Stimulated activated CD8-positive, alpha-beta memory T cell treated with anti-CD3 and anti-CD28 coated beads, Interleukin-15, amount 100 ng/mL, for 4 hours (primary cell): Measurements from ENCODE around the gene SPECC1.
A peak's percentile ranks its signal among the peaks of the same experiment; 100 is the strongest.
"Not testable (repeated sequence)": the region's sequence is repeated elsewhere in the genome, so short reads cannot be mapped to it uniquely, and the experiment has no call there.

Experiments
- DNase-seq, 2 donors: peaks; one replicate each; pipeline ENCODE4 v3.0.0-alpha.2; 2020; ENCODE audit warnings: low read depth in 2 of 2

The SPECC1 gene

DNA sequence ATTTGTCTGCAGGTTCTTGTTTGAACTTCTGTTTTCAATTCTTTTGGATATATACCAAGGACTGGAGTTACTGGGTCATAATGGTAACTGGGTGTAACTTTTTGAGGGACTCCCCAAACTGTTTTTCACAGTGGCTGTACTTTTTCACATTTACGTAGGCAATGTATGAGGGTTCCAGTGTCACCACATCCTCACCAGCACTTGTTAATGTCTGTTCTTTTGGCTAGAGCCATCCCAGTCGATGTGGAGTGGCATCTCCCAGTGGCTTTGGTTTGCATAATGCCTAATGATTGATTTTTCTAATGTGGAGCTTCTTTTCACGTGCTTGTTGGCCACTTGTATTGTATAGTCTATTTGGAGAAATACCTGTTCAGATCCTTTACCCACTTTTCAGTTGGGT lies 59.3 kb downstream of the SPECC1 start:
- DNase-seq: no peak

DNA sequence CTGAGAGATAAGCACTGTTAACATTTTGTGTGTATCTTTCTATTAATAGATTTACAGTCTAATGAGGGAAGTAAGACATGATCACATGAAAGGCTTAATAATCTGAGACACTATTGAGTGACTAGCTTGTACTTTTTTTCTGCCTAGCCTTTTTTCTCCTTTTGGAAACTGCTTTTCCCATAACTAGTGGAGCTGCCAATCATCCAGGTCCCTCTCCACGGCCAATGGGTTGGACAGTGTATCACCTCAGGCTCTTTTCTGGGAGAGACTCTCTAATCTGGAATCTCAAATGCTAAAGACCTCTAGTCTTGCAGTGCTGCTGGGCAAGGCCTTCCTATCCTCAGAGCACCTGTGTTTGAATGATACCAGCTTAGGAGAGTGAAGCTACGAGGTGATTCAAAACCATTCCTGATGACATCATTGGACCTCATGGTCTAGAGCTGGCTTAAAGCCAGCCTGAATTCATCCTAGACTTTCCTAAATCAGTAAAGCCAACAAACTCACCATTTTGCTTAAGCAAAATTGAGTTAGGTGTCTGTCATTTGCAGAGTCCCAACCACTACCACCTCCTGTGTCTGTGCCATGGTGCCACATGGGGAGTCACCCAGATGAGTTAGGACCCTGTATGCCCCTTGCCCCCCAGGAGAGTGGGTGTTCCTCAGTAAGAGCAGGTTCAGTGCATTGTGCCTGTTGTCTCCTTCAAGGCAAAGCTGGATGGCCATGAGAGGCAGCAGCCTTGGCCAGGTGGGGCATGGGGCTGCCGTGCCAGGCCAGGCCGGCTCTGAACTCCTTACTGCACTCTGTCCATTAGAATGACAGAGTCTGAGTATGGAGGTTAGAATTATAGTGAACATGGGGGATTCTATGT lies 62.9 kb downstream of the SPECC1 start:
- DNase-seq: no peak

DNA sequence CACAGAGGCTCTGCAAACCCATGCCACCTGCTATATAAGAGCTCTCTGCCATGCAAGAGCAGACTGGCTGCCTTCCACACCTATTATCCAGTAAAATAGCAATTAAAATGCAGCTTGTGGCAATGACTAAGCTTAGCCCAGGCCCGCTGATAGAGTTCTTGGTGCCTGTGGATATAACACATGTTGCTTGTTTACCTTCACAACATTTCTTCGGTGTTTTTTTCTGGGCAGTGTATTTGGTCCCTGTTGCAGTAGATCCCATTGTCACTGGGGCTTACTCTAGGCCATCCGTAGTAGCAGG lies 63.5 kb downstream of the SPECC1 start:
- no peak for DNase-seq

DNA sequence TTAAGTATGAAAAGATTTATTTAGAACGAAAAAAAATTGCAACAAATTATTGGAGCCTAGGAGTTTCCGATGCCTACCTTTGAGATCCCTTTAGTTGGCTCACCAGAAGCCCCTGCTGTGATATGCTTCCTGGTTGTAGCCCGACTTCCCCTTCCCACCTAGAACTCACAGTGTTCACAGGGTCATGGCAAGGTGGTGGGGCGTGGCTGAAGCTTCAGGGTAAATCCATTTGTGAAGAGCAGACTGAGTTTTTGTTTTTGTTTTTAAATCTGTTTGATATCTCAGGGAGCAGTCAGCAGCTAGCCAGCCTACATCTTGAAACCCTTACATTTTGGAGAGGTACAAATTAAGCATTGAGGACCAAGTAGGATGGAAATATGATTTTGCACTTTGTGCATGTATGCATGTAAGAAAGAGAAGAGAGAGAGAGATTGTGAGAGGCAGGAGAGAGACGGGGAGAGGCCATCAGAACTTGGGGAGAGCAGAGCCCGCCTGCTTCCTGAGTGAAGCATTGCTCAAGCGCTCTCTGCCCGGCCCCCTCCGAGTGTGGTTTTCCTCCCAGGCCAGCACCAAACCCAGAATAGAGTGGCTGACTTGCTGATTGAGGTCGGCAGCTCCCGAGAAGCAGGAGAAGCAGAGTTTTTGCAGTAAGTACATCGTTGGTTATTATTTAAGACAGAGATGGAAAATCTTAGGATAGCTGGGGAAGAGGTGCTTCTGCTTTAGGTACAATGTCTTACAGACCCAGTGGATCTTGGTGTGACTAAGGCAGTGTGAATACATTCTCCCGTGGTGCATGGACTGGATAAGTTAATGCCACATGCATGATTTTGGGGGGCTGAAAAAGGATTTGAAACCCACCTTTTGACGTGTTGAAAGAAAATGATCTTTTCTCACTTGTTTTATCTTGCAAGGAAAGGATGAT lies 64.2 kb downstream of the SPECC1 start:
- DNase-seq: peak in 1 of 2 donors; percentile 7

DNA sequence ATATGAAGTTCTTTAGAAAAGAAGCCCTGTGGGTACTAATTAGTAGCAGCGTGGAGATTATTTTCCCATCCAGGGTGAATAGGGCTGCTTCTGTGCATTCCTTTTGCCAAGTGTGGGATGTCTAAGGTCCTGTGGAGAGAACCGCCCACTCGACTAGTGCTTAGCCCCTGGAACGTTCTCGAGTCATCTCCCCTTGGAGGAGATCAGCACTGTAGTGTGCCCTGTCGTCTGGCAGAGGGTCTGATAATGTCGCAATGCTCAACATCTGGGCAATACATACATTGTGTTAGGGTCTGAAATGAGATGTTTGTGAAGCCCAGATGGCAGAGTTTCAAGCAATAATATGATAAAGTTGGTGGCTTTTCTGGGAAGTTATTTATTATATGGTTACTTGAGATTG lies 64.8 kb downstream of the SPECC1 start:
- DNase-seq: no peak

DNA sequence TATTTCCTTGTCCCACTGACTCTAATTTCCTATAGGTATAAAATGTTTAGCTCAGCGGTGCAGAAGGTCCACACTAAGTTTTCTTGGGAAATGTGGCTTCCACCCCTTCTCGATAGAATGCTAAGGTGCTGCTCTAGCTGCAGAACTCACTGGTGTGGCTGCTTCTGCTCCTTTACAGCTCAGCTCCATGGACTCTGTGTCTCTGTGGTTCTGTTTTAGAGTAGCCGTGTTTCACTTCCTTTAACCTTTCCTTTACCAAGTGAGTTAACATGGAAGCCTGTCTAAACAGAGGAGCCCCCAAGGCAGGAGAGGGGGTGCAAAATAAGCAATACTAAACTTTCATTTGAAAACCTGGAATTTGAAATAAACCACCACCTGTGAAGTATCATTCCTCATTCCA lies 65.3 kb downstream of the SPECC1 start:
- DNase-seq: no peak

DNA sequence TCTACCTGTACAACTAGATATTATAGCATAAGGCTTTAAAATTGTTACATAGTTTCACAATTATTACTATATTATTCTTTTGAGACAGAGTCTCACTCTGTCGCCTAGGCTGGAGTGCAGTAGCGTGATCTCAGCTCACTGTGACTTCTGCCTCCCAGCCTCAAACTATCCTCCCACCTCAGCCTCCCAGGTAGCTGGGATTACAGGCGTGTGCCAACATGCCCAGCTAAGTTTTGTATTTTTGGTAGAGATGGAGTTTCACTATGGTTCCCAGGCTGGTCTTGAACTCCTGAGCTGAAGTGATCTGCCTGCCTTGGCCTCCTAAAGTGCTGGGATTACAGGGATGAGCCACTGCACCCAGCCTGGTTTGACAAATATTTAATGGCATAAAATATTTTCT lies 67.0 kb downstream of the SPECC1 start:
- not testable (repeated sequence) for DNase-seq

DNA sequence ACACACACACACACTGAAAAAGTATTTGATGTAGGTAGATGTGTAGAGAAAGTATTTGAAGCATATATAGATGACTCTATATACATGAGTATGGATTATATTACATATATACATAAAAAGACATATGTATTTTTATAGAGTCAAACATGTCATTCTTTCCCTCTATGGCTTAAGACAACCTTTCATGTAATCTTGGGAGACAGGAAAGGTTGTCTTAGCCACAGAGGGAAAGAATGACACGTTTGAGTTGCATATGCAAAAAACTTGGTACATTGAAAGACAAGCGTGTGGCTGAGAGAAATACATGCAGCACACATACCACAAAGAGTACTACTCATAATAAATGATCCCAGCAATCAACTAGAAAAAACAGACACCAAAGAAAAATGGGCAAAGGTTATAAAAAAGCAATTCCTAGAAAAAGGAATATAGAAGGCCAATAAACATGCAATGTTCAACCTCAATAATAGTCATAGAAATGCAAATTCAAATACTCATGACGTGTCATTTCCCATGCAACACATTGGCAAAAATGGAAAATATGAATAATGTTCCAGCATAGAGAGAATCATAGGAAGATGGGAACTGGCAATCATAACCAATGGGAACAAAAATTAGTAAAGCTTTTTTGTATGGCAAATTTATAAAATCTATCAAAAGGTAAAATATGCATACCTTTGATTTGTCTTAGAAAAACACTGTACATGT lies 69.0 kb downstream of the SPECC1 start:
- no peak for DNase-seq

DNA sequence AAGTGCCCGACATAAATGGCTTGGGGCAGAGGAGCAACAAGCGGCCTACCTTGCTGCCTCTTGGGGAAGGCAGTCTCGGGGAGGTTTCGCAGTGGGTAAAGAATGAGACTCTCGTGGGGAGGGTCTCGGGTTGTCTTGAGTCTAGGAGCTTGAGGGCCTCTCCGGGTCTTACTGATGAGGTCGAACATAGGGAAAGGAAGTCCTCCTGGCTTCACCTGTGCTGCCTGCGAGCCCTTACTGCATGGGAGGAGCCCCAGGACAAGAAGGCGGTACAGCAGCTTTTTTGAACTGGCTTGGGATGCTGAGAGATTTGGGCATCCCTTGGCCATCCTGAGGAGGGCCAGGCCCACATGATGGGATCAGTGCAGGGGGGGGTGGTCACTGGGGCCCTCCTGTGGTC lies 71.4 kb downstream of the SPECC1 start:
- DNase-seq: no peak

DNA sequence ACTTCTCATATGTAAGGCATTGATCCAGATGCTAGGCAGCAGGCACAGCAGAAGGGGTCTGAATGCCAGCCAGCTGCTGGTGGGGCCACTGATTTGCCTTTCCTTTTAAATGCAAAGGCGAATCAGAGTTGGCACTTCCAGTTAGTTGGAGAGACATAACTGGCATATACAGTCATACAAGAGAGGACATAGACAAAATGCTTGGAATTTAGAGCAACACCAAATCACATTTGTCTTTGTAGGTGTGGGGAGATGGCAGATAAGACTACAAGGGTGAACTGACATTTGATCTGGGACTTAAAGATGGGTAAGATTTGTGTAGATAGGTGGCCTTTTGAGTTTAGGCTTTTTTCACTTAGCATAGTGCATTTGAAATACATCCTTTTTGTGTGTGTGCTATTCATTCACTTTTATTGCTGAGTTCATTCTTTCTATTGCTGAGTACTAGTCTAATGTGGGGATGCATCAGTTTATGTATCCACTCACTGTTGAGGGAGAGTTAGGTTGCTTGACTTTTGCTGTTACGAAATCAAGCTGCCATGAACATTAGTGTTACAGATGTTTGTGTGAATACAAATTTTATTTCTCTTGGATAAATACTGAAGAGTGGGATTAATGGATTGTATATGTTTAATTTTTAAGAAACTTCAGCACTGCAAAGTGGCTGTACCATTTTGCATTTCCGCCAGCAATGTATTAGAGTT lies 74.1 kb downstream of the SPECC1 start:
- DNase-seq: no peak

DNA sequence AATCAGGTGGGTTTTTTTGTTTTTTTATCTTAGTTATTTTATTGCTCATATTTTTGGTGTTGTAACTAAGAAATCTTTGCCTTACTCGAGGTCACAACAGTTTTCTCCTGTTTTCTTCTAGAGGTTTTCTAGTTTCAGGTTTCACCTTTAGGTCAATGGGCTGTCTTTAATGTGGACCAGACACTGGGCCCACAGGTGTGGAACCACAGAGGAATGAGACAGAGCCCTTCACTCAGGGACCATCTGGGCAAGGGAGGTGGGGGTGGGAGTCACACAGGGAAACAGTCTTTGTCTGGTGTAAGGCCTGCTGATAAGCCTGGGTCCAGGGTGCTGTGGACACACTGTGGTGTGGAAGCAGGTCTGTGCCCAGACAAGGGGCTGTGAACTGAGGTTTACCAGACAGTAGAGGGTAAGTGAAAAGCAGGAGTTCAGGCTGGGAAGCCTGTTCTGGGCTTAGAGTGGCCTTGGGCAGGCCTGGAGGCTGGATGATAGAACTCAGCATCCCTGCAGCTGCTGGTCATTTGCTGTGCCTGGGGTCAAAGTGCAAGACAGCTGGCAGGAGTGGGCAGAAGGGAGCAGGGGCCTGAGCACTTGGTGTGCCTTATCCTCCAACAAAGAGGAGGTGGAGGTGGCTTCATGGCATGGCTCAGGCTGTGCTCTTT lies 75.6 kb downstream of the SPECC1 start:
- no peak for DNase-seq

DNA sequence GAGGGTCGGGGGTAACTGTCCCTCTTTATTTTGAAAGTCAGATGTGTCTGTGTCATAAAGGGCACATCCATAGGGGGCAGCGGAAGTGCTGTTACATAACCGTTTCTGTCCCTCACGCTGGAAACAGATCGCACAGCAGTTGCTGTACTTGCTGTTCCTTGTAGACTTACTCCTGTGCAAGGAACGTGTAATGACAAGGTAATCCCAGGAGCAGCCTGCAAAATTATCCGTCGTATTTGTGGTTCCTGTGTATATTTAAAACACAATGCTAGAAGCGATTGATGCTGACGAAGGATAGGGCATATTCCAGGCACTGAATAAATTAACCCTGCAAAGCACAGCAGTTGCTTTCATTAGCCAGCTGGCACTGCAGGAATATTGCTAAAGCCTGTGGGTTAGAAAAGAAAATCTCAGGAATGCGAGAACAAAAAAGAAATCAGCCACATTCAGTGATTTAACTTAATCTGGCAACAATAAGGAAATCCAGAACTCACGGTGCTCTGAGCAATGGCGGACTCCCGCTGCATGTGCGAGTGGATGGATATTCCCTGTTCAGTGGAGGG lies 76.2 kb downstream of the SPECC1 start:
- no peak for DNase-seq

DNA sequence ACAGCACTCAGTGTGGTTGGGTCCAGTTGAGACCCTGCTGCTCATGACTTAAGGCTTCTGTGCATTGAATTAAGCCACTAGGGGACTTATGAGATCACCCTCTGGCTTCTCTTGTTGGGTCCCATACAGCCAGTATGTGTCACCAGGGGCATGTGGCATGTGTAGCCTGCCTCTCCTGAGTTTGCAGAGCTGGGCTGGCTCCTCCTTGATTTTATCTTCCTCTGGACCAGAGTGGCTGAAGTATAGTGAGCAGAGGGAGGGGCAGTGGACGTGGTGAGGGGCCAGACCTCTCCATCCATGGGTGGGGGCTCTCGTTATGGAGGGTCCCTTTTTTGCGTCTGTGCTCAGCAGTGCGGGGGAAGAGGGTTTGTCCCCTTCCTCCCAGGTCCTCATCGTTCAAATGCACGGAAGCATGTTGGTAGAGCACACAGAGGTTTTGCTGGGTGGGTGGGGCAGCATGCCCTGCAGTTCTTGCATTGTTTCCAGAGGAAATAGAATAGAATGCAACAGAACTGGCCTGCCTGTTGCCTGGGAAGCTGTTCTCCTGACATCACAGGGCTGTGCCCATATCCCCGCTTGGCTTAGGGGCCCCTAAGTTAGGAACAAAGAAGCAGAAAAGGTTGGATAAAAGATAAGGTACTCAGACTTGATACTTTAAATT lies 77.4 kb downstream of the SPECC1 start:
- DNase-seq: no peak

DNA sequence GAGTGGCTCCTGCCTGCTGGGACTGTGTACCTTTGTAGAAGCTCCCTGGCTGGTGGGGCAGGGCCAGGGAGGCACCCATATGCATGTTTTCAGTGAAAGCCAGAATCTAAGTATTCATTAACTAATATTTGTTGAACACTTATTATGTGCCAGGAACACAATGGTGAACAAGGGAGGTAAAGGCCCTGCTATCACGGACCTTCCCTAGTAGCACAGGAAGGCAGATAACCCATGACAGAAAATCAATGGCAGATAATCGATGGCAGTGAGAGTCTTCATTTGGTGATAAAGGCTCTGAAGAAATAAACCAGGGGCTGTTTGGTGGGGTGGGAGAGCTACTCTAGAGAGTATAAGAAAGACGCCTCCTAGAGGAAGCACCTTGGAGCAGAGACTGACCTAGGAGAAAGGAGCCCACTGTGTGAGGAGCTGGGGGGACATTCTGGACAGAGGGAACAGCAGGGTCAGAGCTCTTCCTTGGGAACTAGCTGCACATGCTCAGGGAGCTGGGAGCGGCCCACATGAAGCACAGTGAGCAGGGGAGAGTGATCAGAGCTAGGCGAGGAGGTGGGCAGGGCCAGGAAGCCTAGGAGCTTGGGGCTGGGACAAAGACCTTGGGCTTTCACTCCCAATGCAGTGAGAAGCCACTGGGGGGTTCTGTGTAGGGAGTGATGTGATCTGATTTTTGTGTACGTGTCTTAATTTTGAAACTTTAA lies 78.5 kb downstream of the SPECC1 start:
- DNase-seq: no peak

DNA sequence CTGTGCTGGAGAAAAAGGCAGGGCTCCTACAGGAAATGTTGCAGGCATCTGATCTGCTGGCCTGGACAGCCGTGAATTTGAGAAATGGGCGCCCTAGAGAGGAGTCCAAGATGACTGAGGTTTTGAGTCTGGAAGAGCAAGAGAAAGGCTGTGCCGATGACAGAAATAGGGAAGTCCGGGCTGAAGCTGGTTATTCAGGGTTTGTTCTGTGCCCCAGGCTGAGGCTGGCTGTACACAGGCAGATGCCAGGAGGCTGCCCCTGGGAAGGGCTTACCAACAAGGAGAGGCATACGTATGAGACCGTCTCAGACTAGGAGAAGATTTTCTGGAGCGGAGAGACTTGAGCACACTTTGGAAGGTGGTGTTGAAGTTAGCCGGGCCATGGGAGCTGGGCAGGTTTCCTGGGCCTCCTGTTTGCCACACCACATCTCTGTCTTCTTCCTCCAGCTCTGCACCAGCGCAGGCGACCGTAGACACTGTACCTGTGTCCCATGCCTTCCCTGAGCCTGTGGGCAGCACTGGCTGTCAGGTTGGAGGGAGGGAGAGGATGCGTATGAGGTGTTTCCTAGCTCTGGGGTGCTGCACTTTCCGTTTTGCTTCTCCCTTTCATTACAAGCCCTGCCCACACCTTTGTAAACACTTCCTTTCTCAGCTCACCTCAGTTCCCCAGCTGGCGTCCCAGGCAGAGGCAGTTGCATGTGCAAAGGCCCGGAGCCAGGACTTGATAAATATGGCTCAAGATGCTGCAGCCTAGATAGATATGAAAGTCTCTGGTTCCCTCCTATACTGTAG lies 80.8 kb downstream of the SPECC1 start:
- no peak for DNase-seq

DNA sequence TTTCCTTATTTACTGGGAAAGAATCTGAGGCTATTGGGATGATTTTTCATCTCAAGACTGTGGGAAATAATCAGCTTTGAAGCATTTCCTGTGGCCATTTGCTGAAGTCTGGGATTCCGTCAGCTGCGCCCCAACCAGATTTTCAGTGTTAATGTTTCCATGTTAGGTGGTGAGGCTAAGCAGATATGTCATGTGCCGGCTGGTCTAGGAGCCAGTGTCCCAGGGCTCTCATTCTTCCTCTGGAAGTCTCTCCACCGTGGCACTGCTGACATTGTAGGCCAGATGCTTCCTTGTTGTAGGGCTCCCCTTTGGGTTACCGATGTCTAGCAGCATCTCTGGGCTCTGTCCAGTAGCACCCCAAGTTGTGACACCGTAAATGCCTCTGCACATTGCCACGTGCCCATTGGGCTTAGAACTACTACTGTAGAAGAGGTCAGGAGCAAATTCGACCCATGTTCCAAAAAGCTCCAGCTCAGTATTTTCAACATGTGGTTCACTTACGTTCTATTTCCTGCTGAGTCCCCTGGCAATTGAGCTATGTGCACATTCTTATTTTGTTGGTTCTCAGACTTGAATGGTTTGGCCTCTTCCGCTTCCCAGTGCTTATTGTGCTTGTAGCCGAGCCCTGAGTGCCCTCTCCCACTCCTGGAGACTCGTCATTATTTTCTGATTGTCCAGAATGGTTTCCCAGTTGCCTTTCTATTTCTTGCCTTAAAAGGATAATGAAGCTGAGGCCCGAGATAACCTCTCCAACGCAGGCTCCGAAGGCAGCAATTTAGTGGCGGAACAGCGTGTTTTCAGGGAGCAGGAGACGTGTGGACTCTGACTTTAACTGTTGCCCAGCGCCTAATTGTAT lies 82.2 kb downstream of the SPECC1 start:
- no peak for DNase-seq

DNA sequence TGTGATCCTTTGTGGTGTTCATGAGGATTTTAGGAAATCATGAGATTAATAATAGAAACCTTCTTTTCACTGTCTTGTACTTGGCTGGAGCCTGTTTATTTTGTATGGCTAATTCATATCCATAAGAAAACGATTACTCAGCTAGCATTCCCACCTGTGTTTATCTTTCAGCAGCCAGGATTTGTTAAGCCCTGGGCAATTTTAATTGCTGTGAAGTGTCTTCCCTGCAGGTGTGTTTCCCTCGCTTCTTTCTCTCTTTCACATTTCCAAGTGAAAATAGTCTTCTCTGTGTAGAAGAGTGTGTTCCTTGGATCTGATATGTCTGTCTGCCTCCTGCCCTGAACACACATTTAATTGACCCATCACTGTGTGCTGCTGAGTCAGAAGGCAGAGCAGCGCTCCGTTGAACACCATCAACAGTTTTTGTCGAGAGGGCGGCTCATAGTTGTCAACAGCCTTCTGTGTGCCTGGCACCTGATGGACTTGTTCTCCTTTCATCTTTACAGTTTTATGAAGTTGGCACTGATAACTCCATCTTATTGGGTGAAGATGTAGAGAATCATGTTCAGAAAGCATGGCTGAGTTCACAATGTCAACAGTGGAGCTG lies 83.2 kb downstream of the SPECC1 start:
- DNase-seq: no peak
